Measurements from ENCODE around the gene LRATD1. TPM values are rescaled to one million over a fixed set of nuclear protein-coding genes. Genes with fewer than 3 reads are reported as not detected.
A peak's percentile ranks its signal among the peaks of the same experiment; 100 is the strongest.

The LRATD1 gene
- total and polyA plus RNA-seq, 9 of the 15 experiments (the other 6 are each of a cell fraction or from before 2014, with no cell fraction given) = 0.36 to 6.5 (median 2.8) TPM

DNA sequence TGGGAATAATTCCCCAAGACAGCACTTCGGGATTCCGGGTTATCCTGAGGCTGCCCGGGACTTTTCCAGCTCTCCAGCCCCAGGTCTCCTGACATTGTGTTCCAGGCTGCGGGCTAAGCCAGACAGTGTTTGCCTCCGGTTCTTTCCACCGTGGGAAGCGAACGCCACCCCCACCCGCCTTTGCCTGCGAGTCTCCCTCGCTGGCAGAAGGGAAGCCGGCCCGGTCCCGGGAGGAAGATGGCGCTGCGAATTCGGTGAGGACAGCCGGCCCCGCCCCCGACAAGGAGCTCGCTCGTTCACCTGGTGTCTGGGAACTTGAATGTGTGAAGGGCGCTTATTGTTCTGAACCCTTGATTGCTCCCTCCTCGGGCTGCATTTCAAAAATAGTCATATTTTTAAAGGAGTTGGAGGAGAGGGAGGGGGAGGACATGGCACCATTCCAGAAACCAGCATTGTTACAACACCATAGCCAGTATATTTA is 2.9 kb downstream of the LRATD1 start:
- in situ Hi-C loops (cut with MboI) = no loop called here
- peak overlapping the region; percentile 52 for H3K27ac ChIP-seq (ENCODE audit: extremely low read depth, low read depth, low read length)
- no peaks in the 10 kb centered on the region for H4K20me1 ChIP-seq (replicated peaks; ENCODE audit: control insufficient read depth, insufficient read depth, low read length)
- peaks cover 0 to 8% of the 10 kb centered on the region in 2 experiments; a peak in 2 of 5 replicates for H3K27me3 ChIP-seq (ENCODE audit: control insufficient read depth in 2 of 2, insufficient read depth in 2 of 2, low read length in 2 of 2)
- BruUV-seq (replicated peaks) = no TSS peak
- H3K36me3 ChIP-seq (ENCODE audit: control insufficient read depth, insufficient read depth, low read length) = no peaks in the 10 kb centered on the region
- DNase-seq (ENCODE audit: extremely low read depth in 1 of 4, low spot score in 3 of 4) (peak; percentile 19 to 54 (median 26)), FAIRE-seq (no peak), ATAC-seq (peak; percentile 43)
- H3K4me1 ChIP-seq (replicated peaks in 1 of 2; ENCODE audit: control insufficient read depth in 2 of 2, insufficient read depth in 2 of 2, low read length in 2 of 2) = peaks cover 0 to 33% of the 10 kb centered on the region in 2 experiments; a peak in 2 of 5 replicates
- no peaks in the 10 kb centered on the region for H3K9me1 ChIP-seq (ENCODE audit: control insufficient read depth, insufficient read depth, low read length)
- TF ChIP-seq, protein P1, sequence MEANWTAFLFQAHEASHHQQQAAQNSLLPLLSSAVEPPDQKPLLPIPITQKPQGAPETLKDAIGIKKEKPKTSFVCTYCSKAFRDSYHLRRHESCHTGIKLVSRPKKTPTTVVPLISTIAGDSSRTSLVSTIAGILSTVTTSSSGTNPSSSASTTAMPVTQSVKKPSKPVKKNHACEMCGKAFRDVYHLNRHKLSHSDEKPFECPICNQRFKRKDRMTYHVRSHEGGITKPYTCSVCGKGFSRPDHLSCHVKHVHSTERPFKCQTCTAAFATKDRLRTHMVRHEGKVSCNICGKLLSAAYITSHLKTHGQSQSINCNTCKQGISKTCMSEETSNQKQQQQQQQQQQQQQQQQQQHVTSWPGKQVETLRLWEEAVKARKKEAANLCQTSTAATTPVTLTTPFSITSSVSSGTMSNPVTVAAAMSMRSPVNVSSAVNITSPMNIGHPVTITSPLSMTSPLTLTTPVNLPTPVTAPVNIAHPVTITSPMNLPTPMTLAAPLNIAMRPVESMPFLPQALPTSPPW (CRISPR knock-in tag; IDR thresholded peaks at IDR 0.05) = peak; percentile 13; the same call in 1 of the 2 replicates
- no peak for TF ChIP-seq KHSRP (IDR thresholded peaks at IDR 0.05)
- TF ChIP-seq KAT7 (CRISPR knock-in tag; IDR thresholded peaks at IDR 0.05; ENCODE audit: borderline replicate concordance) = no peak
- peak; percentile 62 for TF ChIP-seq NFIC (IDR thresholded peaks at IDR 0.05)
- TF ChIP-seq ZNF586 (CRISPR knock-in tag; conservative IDR thresholded peaks at IDR 0.05) = no peak
- TF ChIP-seq MAFK (IDR thresholded peaks at IDR 0.05; ENCODE audit: low read length) = no peak
- TF ChIP-seq, protein P2, sequence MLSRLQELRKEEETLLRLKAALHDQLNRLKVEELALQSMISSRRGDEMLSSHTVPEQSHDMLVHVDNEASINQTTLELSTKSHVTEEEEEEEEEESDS (CRISPR knock-in tag; IDR thresholded peaks at IDR 0.05) = no peak
- TF ChIP-seq FOXK2 (conservative IDR thresholded peaks at IDR 0.05 in 1 of 2, IDR thresholded peaks at IDR 0.05 in 1 of 2; ENCODE audit: low read depth in 2 of 2) = no peak
- peak; percentile 13; the same call in 1 of the 2 replicates for TF ChIP-seq POLR2G (IDR thresholded peaks at IDR 0.05; ENCODE audit: low read depth, low read length)
- no peak for TF ChIP-seq MIER1 (IDR thresholded peaks at IDR 0.05; ENCODE audit: low read depth)
- TF ChIP-seq ZNF311 (CRISPR knock-in tag; IDR thresholded peaks at IDR 0.05) = no peak
- TF ChIP-seq NELFE (IDR thresholded peaks at IDR 0.05; ENCODE audit: insufficient read depth, insufficient read length) = no peak
- TF ChIP-seq, protein P3, sequence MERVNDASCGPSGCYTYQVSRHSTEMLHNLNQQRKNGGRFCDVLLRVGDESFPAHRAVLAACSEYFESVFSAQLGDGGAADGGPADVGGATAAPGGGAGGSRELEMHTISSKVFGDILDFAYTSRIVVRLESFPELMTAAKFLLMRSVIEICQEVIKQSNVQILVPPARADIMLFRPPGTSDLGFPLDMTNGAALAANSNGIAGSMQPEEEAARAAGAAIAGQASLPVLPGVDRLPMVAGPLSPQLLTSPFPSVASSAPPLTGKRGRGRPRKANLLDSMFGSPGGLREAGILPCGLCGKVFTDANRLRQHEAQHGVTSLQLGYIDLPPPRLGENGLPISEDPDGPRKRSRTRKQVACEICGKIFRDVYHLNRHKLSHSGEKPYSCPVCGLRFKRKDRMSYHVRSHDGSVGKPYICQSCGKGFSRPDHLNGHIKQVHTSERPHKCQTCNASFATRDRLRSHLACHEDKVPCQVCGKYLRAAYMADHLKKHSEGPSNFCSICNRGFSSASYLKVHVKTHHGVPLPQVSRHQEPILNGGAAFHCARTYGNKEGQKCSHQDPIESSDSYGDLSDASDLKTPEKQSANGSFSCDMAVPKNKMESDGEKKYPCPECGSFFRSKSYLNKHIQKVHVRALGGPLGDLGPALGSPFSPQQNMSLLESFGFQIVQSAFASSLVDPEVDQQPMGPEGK (CRISPR knock-in tag; IDR thresholded peaks at IDR 0.05; ENCODE audit: borderline replicate concordance) = no peak
- no peak for TF ChIP-seq TRIM24 (IDR thresholded peaks at IDR 0.05)
- H3K79me2 ChIP-seq (ENCODE audit: control insufficient read depth, insufficient read depth, low read length) = peaks cover 7% of the 10 kb centered on the region; the same call in 2 of the 3 replicates
- peak overlapping the region; percentile 69 for H3K4me2 ChIP-seq (ENCODE audit: insufficient read depth, low read length)
- H3K9me3 ChIP-seq (replicated peaks; ENCODE audit: control insufficient read depth, insufficient read depth, low read depth, low read length) = no peaks in the 10 kb centered on the region
- intact Hi-C loops (cut with micrococcal nuclease) = no loop called here
- 0% methylated on average over 20 of the region's 24 CpGs for WGBS (ENCODE audit: insufficient coverage, low coverage, missing lambda C conversion rate)
- CTCF ChIA-PET (ENCODE audit: low intra/inter-chr PET ratio) = no interaction called here
- POLR2A ChIA-PET = interaction anchor here (0.6 to 0.7 kb wide), 2 partner anchors 80 to 109 kb away, joined by 3 to 4 read pairs; no protein-coding TSS in a partner anchor
- H2AFZ ChIP-seq (ENCODE audit: low read depth, low read length) = peak overlapping the region; percentile 77
- peak overlapping the region; percentile 51 to 86 for H3K9ac ChIP-seq (ENCODE audit: insufficient read depth in 1 of 2, low read depth in 2 of 2, low read length in 2 of 2)
- peak overlapping the region; percentile 35 for H3K4me3 ChIP-seq

All from K562 (cell line).